ENCODE results near the gene CMTM8. TPM values are rescaled to one million over a fixed set of nuclear protein-coding genes. Genes with fewer than 3 reads are reported as not detected.

Gene CMTM8
- total and polyA plus RNA-seq, 10 of the 15 experiments (the other 5 are each of a cell fraction or from before 2014, with no cell fraction given) = 0.11 to 0.23 TPM; not detected in 8

- Histone ChIP-seq H3K4me1 (ENCODE audit: control insufficient read depth, insufficient read depth, low read length) (no peaks in the 10 kb centered on the region), H3K4me3 (no peak overlapping the region), H3K36me3 (ENCODE audit: control insufficient read depth in 2 of 2, insufficient read depth in 2 of 2, low read length in 1 of 2) (no peaks in the 10 kb centered on the region), H3K9me3 (replicated peaks; ENCODE audit: control insufficient read depth, insufficient read depth, low read length) (no peaks in the 10 kb centered on the region), H3K9ac (ENCODE audit: control insufficient read depth, insufficient read depth, low read length) (no peak overlapping the region), H3K79me2 (ENCODE audit: control insufficient read depth, insufficient read depth, low read length) (no peaks in the 10 kb centered on the region), H3K4me2 (ENCODE audit: control insufficient read depth, insufficient read depth) (no peak overlapping the region), H3K27me3 (replicated peaks in 1 of 2; ENCODE audit: control insufficient read depth in 2 of 2, insufficient read depth in 2 of 2, low read length in 1 of 2) (no peaks in the 10 kb centered on the region; a peak in 1 of 4 replicates), H4K20me1 (ENCODE audit: control insufficient read depth, insufficient read depth) (no peaks in the 10 kb centered on the region), H3K27ac (ENCODE audit: control insufficient read depth, insufficient read depth) (no peak overlapping the region), H2AFZ (ENCODE audit: control insufficient read depth, low read depth, low read length) (no peak overlapping the region)
- 72% methylated on average over 8 of the region's 8 CpGs for WGBS (ENCODE audit: insufficient coverage, insufficient replicate concordance, low lambda C conversion rate, missing lambda C conversion rate)
- BruUV-seq (replicated peaks) = no TSS peak
- ChIA-PET SMC1A (ENCODE audit: uncharacterized antibody, unreplicated experiment) (interaction anchor here (0.6 to 1.3 kb wide), 5 partner anchors 8 to 781 kb away, joined by 3 to 5 read pairs (median 4); no protein-coding TSS in a partner anchor), POLR2A (no interaction called here), RAD21 (ENCODE audit: unreplicated experiment) (no interaction called here), CTCF (interaction anchor here (0.6 kb wide), 1 partner anchor 56 kb away, joined by 3 read pairs; no protein-coding TSS in a partner anchor)
- intact Hi-C loops (cut with micrococcal nuclease; ENCODE audit: unreplicated experiment) (no loop called here), in situ Hi-C loops (cut with MboI) (no loop called here)
- DNase-seq (ENCODE audit: low read depth, low spot score) = no peak
- no peak for FAIRE-seq
- no peak for TF ChIP-seq ZNF274 (IDR thresholded peaks at IDR 0.05; ENCODE audit: insufficient read depth, insufficient read length)
- TF ChIP-seq ATF7 (IDR thresholded peaks at IDR 0.05; ENCODE audit: low read depth) = no peak
- no peak for TF ChIP-seq SP1 (IDR thresholded peaks at IDR 0.05; ENCODE audit: low read depth, low read length)
- no peak for TF ChIP-seq NR2C2 (IDR thresholded peaks at IDR 0.05; ENCODE audit: borderline replicate concordance, control insufficient read depth, insufficient read length, low read depth)
- no peak for TF ChIP-seq NR2F1 (conservative IDR thresholded peaks at IDR 0.05)
- TF ChIP-seq POLR2A (IDR thresholded peaks at IDR 0.05; ENCODE audit: low read depth, low read length) = no peak
- TF ChIP-seq, protein P1, sequence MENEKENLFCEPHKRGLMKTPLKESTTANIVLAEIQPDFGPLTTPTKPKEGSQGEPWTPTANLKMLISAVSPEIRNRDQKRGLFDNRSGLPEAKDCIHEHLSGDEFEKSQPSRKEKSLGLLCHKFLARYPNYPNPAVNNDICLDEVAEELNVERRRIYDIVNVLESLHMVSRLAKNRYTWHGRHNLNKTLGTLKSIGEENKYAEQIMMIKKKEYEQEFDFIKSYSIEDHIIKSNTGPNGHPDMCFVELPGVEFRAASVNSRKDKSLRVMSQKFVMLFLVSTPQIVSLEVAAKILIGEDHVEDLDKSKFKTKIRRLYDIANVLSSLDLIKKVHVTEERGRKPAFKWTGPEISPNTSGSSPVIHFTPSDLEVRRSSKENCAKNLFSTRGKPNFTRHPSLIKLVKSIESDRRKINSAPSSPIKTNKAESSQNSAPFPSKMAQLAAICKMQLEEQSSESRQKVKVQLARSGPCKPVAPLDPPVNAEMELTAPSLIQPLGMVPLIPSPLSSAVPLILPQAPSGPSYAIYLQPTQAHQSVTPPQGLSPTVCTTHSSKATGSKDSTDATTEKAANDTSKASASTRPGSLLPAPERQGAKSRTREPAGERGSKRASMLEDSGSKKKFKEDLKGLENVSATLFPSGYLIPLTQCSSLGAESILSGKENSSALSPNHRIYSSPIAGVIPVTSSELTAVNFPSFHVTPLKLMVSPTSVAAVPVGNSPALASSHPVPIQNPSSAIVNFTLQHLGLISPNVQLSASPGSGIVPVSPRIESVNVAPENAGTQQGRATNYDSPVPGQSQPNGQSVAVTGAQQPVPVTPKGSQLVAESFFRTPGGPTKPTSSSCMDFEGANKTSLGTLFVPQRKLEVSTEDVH (IDR thresholded peaks at IDR 0.05; ENCODE audit: low read depth, partially characterized antibody) = no peak
- TF ChIP-seq, protein P2, sequence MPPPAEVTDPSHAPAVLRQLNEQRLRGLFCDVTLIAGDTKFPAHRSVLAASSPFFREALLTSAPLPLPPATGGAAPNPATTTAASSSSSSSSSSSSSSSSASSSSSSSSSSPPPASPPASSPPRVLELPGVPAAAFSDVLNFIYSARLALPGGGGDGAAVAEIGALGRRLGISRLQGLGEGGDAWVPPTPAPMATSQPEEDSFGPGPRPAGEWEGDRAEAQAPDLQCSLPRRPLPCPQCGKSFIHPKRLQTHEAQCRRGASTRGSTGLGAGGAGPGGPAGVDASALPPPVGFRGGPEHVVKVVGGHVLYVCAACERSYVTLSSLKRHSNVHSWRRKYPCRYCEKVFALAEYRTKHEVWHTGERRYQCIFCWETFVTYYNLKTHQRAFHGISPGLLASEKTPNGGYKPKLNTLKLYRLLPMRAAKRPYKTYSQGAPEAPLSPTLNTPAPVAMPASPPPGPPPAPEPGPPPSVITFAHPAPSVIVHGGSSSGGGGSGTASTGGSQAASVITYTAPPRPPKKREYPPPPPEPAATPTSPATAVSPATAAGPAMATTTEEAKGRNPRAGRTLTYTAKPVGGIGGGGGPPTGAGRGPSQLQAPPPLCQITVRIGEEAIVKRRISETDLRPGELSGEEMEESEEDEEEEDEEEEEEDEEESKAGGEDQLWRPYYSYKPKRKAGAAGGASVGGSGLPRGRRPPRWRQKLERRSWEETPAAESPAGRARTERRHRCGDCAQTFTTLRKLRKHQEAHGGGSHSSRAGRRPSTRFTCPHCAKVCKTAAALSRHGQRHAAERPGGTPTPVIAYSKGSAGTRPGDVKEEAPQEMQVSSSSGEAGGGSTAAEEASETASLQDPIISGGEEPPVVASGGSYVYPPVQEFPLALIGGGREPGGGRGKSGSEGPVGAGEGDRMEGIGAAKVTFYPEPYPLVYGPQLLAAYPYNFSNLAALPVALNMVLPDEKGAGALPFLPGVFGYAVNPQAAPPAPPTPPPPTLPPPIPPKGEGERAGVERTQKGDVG (CRISPR knock-in tag; IDR thresholded peaks at IDR 0.05) = no peak
- no peak for ATAC-seq
Measured at GRCh38 chr3:32285891-32286290, 47.4 kb downstream of the CMTM8 start.
